GM23338 (cell line): ENCODE results near the gene ROCK1. TPM values are rescaled to one million over a fixed set of nuclear protein-coding genes. Genes with fewer than 3 reads are reported as not detected.

Source experiments
- ATAC-seq: fragments of 200-7000 bp; cut with Tn5 transposase; 3 replicates; pipeline ENCODE4 v1.9.1; 2020
- DNase-seq: peaks from one replicate; pipeline ENCODE4 v3.0.0-alpha.2; 2015; ENCODE audit warnings: low spot score
- H2AFZ ChIP-seq: fragments of 200-600 bp; sonication (generic); 2 replicates; pipeline ENCODE4 v1.8.0; 2016; ENCODE audit warnings: antibody characterized with exemption, mild to moderate bottlenecking, moderate library complexity
- H3F3A ChIP-seq: fragments of 200-600 bp; sonication (generic); replicated peaks from 2 replicates; pipeline ENCODE4 v1.8.0; 2017; ENCODE audit warnings: antibody characterized with exemption, mixed run types, low read depth
- H3K27ac ChIP-seq: fragments of 200-600 bp; sonication (generic); 2 replicates; pipeline ENCODE4 v1.6.1; 2016; ENCODE audit warnings: low read depth
- H3K27me3 ChIP-seq: fragments of 200-600 bp; sonication (generic); 2 replicates; pipeline ENCODE4 v1.8.0; 2016; ENCODE audit warnings: mild to moderate bottlenecking, mixed run types, moderate library complexity; ENCODE audit not compliant: insufficient read depth
- H3K36me3 ChIP-seq: fragments of 200-600 bp; sonication (generic); 2 replicates; pipeline ENCODE4 v1.8.0; 2016; ENCODE audit warnings: mild to moderate bottlenecking; ENCODE audit not compliant: insufficient read depth
- H3K4me1 ChIP-seq: fragments of 200-600 bp; sonication (generic); 2 replicates; pipeline ENCODE4 v1.8.0; 2016; ENCODE audit warnings: mild to moderate bottlenecking, moderate library complexity; ENCODE audit not compliant: insufficient read depth
- H3K4me2 ChIP-seq: fragments of 200-600 bp; sonication (generic); 2 replicates; pipeline ENCODE4 v1.7.1; 2017; ENCODE audit warnings: mixed run types
- H3K4me3 ChIP-seq: fragments of 200-600 bp; sonication (generic); 2 replicates; pipeline ENCODE4 v1.6.1; 2016; ENCODE audit warnings: mixed run types
- H3K79me2 ChIP-seq: fragments of 200-600 bp; sonication (generic); replicated peaks from 2 replicates; pipeline ENCODE4 v1.8.0; 2017; ENCODE audit warnings: mild to moderate bottlenecking; ENCODE audit not compliant: insufficient read depth
- H3K9me2 ChIP-seq: fragments of 200-600 bp; sonication (generic); 2 replicates; pipeline ENCODE4 v1.8.0; 2017; ENCODE audit not compliant: insufficient read depth
- H4K20me1 ChIP-seq: fragments of 200-600 bp; sonication (generic); replicated peaks from 2 replicates; pipeline ENCODE4 v1.8.0; 2017; ENCODE audit warnings: mild to moderate bottlenecking; ENCODE audit not compliant: insufficient read depth
- H3K27ac Mint-ChIP-seq: 2 replicates; pipeline ENCODE4 v1.8.0; 2020; ENCODE audit warnings: inconsistent platforms, mild to moderate bottlenecking, moderate library complexity, mixed read lengths
- H3K27me3 Mint-ChIP-seq: 3 replicates; pipeline ENCODE4 v1.8.0; 2022; ENCODE audit warnings: low read depth, mild to moderate bottlenecking, moderate library complexity, mixed read lengths, inconsistent platforms; ENCODE audit not compliant: insufficient read depth, poor library complexity
- H3K36me3 Mint-ChIP-seq: 3 replicates; pipeline ENCODE4 v1.8.0; 2021; ENCODE audit warnings: low read depth, mild to moderate bottlenecking, inconsistent platforms, moderate library complexity, mixed read lengths
- H3K4me1 Mint-ChIP-seq: 3 replicates; pipeline ENCODE4 v1.8.0; 2020; ENCODE audit warnings: mild to moderate bottlenecking, inconsistent platforms, mixed read lengths
- H3K4me3 Mint-ChIP-seq: 3 replicates; pipeline ENCODE4 v1.8.0; 2021; ENCODE audit warnings: moderate library complexity, mild to moderate bottlenecking, inconsistent platforms, mixed read lengths
- H3K9me3 Mint-ChIP-seq: 3 replicates; pipeline ENCODE4 v1.8.0; 2020; ENCODE audit warnings: moderate library complexity, mild to moderate bottlenecking, inconsistent platforms, mixed read lengths
- CREB1 ChIP-seq: fragments of 250-450 bp; sonication (Bioruptor Pico); IDR thresholded peaks from 2 replicates; pipeline ENCODE4 v1.5.0; 2020; ENCODE audit warnings: low read depth, mild to moderate bottlenecking, moderate library complexity
- ETS1 ChIP-seq: IDR thresholded peaks from 2 replicates; pipeline ENCODE4 v1.6.1; 2016; ENCODE audit warnings: antibody characterized with exemption
- EZH2 ChIP-seq: fragments of 200-600 bp; sonication (generic); IDR thresholded peaks from one replicate; pipeline ENCODE4 v1.8.0; 2017; ENCODE audit warnings: antibody characterized with exemption, mild to moderate bottlenecking, low read depth; ENCODE audit not compliant: unreplicated experiment
- EZH2phosphoT487 ChIP-seq: fragments of 200-600 bp; sonication (generic); IDR thresholded peaks from one replicate; pipeline ENCODE4 v1.8.1; 2018; ENCODE audit warnings: antibody characterized with exemption; ENCODE audit not compliant: unreplicated experiment
- JUNB ChIP-seq: IDR thresholded peaks from one replicate; pipeline ENCODE4 v1.6.1; 2016; ENCODE audit warnings: antibody characterized with exemption; ENCODE audit not compliant: unreplicated experiment
- NANOG ChIP-seq: IDR thresholded peaks from 2 replicates; pipeline ENCODE4 v1.6.1; 2016; ENCODE audit warnings: antibody characterized with exemption, borderline replicate concordance
- POLR2AphosphoS5 ChIP-seq: IDR thresholded peaks from 2 replicates; pipeline ENCODE4 v1.6.1; 2016; ENCODE audit warnings: antibody characterized with exemption, low read depth
- REST ChIP-seq: IDR thresholded peaks from one replicate; pipeline ENCODE4 v1.6.1; 2018; ENCODE audit warnings: antibody characterized with exemption; ENCODE audit not compliant: unreplicated experiment
- STAT1 ChIP-seq: IDR thresholded peaks from one replicate; pipeline ENCODE4 v1.6.1; 2016; ENCODE audit warnings: antibody characterized with exemption; ENCODE audit not compliant: unreplicated experiment
- ZNF114 ChIP-seq: fragments of 250-450 bp; sonication (Bioruptor Pico); IDR thresholded peaks from 2 replicates; pipeline ENCODE4 v1.5.0; 2020; ENCODE audit warnings: mild to moderate bottlenecking, moderate library complexity
- ZNF331 ChIP-seq: fragments of 250-450 bp; sonication (Bioruptor Pico); IDR thresholded peaks from 2 replicates; pipeline ENCODE4 v1.5.0; 2020; ENCODE audit warnings: low read depth, mild to moderate bottlenecking, moderate library complexity
- ZNF462 ChIP-seq: fragments of 250-450 bp; sonication (Bioruptor Pico); IDR thresholded peaks from 2 replicates; pipeline ENCODE4 v1.5.0; 2020; ENCODE audit warnings: mild to moderate bottlenecking, moderate library complexity
- polyA plus RNA-seq: library from polyadenylated mRNA; unstranded; fragments of >200 nt; fragmentation: Nextera tagmentation; extraction: Ambion mirVana; gene quantifications from 2 replicates; pipeline ENCODE4 v1.2.1, GENCODE V29; 2016
- total RNA-seq: library from RNA; depleted of rRNA; stranded (reverse); fragments of >200 nt; shearing (Covaris generic); gene quantifications from 2 replicates; pipeline ENCODE4 v1.2.3, GENCODE V29; 2014
- TF ChIP-seq, protein P1 (sequence below), 2 experiments: fragments of 200-600 bp in 1 of 2; sonication (generic) in 1 of 2; conservative IDR thresholded peaks; 2 replicates each; pipeline versions ENCODE4 v1.5.1 to v1.6.1; 2016 to 2017; ENCODE audit warnings: antibody characterized with exemption in 2 of 2, low read depth in 2 of 2, mild to moderate bottlenecking in 2 of 2, moderate library complexity in 1 of 2

Gene ROCK1
- total and polyA plus RNA-seq, 2 experiments from 2014 or later: 37.2 to 42.8 TPM

DNA sequence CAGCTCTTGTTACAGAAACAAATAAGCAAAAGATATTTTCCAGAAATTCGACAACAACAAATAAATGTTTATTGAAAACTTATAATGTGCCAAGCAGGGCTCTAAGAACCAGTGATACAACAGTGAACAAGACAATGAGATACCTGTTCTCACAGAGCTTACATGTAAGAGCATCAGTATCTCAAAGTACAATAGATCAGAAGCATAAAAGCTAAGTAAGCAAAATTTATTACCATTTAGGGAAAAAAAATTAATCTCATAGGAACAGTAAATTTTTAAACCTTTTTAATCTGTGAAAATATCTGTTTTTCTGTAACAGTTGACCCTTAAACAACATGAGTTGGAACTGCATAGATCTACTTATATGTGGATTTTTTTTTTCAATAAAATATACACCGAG is 20.9 kb downstream of the ROCK1 start:
- no peaks in the 10 kb centered on the region for H3K36me3 ChIP-seq
- no peaks in the 10 kb centered on the region for H3K9me3 Mint-ChIP-seq
- H3K9me2 ChIP-seq: no peaks in the 10 kb centered on the region
- H3K4me1 Mint-ChIP-seq: no peaks in the 10 kb centered on the region
- no peak overlapping the region for H3K4me3 ChIP-seq
- no peak overlapping the region for H3K27ac ChIP-seq
- H3K27me3 Mint-ChIP-seq: no peaks in the 10 kb centered on the region
- H3K4me1 ChIP-seq: no peaks in the 10 kb centered on the region
- TF ChIP-seq ETS1: no peak
- TF ChIP-seq STAT1: no peak
- TF ChIP-seq ZNF331 (CRISPR knock-in tag): no peak
- no peak for TF ChIP-seq POLR2AphosphoS5
- TF ChIP-seq EZH2phosphoT487: no peak
- TF ChIP-seq, protein P1, sequence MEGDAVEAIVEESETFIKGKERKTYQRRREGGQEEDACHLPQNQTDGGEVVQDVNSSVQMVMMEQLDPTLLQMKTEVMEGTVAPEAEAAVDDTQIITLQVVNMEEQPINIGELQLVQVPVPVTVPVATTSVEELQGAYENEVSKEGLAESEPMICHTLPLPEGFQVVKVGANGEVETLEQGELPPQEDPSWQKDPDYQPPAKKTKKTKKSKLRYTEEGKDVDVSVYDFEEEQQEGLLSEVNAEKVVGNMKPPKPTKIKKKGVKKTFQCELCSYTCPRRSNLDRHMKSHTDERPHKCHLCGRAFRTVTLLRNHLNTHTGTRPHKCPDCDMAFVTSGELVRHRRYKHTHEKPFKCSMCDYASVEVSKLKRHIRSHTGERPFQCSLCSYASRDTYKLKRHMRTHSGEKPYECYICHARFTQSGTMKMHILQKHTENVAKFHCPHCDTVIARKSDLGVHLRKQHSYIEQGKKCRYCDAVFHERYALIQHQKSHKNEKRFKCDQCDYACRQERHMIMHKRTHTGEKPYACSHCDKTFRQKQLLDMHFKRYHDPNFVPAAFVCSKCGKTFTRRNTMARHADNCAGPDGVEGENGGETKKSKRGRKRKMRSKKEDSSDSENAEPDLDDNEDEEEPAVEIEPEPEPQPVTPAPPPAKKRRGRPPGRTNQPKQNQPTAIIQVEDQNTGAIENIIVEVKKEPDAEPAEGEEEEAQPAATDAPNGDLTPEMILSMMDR (conservative IDR thresholded peaks at IDR 0.05; ENCODE audit: low read depth in 2 of 2): no peak
- no peak for TF ChIP-seq ZNF114 (CRISPR knock-in tag)
- no peak for TF ChIP-seq EZH2
- TF ChIP-seq ZNF462 (CRISPR knock-in tag): no peak
- TF ChIP-seq JUNB: no peak
- no peak for TF ChIP-seq NANOG
- TF ChIP-seq CREB1 (CRISPR knock-in tag): no peak
- TF ChIP-seq REST: no peak
- 0 out of 3 replicates have a peak, but pooled peaks cover 4% of the 10 kb centered on the region for H3K36me3 Mint-ChIP-seq
- no peak overlapping the region for H3K4me3 Mint-ChIP-seq
- DNase-seq (no peak), ATAC-seq (no peak)
- H2AFZ ChIP-seq: no peak overlapping the region
- H3K79me2 ChIP-seq: peaks cover 100% of the 10 kb centered on the region
- no peak overlapping the region for H3K27ac Mint-ChIP-seq
- peaks cover 24% of the 10 kb centered on the region for H4K20me1 ChIP-seq
- H3F3A ChIP-seq: no peaks in the 10 kb centered on the region
- no peaks in the 10 kb centered on the region for H3K27me3 ChIP-seq
- no peak overlapping the region for H3K4me2 ChIP-seq
